ENCODE measurements around the gene ANKRD13A. TPM values are rescaled to one million over a fixed set of nuclear protein-coding genes. Genes with fewer than 3 reads are reported as not detected.
"Not testable (repeated sequence)": the region's sequence is repeated elsewhere in the genome, so short reads cannot be mapped to it uniquely, and the experiment has no call there.

The ANKRD13A gene
- total RNA-seq, 1 experiment from 2014 or later: 291 TPM

- no peak for DNase-seq (ENCODE audit: low read depth)
Measured at GRCh38 chr12:109983432-109984142, 15.6 kb upstream of the ANKRD13A start.

GRCh38 chr12:109986236-109986635 lies 13.0 kb upstream of the ANKRD13A start:
- not testable (repeated sequence) for DNase-seq (ENCODE audit: low read depth)

- no peak for DNase-seq (ENCODE audit: low read depth)
Measured at GRCh38 chr12:109987615-109988014, 11.6 kb upstream of the ANKRD13A start.

DNA sequence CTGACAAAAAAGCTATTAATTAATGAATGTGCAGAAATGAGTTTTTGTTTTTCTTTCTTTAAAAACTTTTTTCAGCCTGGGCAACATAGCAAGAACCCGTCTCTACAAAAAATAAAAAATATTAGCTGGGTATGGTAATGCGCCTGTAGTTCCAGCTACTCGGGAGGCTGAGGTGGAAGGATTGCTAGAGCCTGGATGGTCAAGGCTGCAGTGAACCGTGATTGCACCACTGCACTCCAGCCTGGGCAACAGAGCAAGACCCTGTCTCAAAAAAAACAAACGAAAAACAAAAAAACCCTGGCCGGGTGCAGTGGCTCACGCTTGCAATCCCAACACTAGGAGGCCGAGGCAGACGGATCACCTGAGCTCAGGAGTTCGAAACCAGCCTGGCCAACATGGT lies 11.0 kb upstream of the ANKRD13A start:
- DNase-seq (ENCODE audit: low read depth): no peak

GRCh38 chr12:109988903-109989302 lies 10.3 kb upstream of the ANKRD13A start:
- DNase-seq (ENCODE audit: low read depth): no peak

- DNase-seq (ENCODE audit: low read depth): no peak
Measured at GRCh38 chr12:109989380-109989779, 9.8 kb upstream of the ANKRD13A start.

GRCh38 chr12:109991586-109991985 lies 7.6 kb upstream of the ANKRD13A start:
- no peak for DNase-seq (ENCODE audit: low read depth)

DNA sequence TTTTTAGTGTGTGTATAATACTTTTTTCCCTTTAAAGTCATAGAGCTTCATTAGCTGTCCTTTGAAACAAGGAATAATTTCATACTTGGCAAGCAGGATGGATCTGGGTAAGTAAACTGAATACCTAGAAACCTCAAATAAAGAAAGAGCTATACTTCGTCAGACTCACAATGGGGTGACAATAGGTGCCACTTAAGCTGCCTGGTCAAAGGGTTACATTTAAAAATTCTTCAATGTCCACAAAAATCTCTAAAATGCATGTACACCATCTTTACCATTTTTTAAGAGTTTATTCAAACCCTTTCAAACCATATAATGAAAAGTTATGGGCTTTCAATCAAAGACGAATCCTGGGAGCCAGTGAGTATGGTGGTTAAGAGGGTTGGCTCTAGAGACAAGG lies 6.1 kb upstream of the ANKRD13A start:
- no peak for DNase-seq (ENCODE audit: low read depth)

- no peak for DNase-seq (ENCODE audit: low read depth)
Measured at GRCh38 chr12:109994401-109995175, 4.6 kb upstream of the ANKRD13A start.

GRCh38 chr12:109995361-109995685 lies 3.9 kb upstream of the ANKRD13A start:
- no peak for DNase-seq (ENCODE audit: low read depth)

DNA sequence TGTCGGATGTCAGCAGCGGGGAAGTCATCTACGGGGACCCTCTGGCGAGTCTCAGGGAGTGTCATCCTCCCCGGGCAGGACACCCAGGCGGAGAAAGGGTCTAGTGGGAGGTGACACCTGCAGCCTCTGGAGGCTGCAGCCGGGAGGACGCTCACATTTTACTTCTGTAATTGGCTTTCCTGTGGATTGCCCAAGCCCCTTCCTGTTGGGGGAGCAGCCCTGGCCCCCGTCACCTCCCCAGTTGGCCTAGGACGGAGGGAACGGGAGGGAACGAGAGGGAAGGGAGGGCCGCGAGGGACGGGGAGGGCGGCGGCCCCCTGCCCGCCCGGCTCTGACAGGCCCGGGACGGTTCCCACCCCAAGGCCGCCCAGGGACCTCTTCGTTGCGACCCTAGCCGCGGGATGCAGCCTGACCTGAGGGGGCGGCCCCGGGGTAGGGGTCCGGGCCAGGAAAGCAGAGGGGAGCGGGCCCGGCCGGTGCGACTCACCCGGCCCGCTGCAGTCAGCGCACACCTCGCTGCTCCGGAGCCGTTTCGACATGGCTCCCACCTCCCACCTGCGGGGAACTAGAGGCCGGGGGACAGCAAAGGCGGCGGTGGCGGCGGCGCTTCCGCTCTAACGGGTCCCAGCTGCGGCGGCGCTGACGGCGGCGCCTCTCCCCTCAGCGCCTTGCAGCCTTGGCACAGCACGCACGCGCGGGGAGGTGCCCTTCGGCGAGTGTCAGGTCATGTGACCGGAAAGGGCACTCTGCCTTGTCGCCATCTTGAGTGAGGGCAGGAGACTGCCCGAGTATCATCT lies 3.3 kb upstream of the ANKRD13A start, which contains the start of gene GIT2:
Gene GIT2 (minus strand): TSS at position 683 of the 797 bp plus-strand sequence. CDS start 144 bp downstream, at position 539.
- DNase-seq (ENCODE audit: low read depth): peak; percentile 90

DNA sequence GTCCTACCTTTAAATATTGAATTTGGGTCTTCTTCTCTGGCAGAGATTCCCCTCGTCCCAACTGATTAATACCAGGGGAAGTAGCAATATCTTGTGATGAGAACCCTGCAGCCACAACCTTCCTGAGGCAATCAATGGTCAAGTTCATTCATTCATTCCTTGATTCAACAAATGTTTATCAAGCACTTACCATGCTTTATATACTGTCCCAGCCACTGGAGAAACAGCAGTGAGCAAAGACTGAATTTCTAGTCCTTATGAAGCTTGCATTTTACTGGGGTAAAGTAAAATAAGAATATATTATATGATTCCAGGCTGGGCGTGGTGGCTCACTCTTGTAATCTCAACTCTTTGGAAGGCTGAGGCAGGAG lies 2.8 kb upstream of the ANKRD13A start:
- DNase-seq (ENCODE audit: low read depth): no peak

- no peak for DNase-seq (ENCODE audit: low read depth)
Measured at GRCh38 chr12:109997393-109997792, 1.8 kb upstream of the ANKRD13A start.

DNA sequence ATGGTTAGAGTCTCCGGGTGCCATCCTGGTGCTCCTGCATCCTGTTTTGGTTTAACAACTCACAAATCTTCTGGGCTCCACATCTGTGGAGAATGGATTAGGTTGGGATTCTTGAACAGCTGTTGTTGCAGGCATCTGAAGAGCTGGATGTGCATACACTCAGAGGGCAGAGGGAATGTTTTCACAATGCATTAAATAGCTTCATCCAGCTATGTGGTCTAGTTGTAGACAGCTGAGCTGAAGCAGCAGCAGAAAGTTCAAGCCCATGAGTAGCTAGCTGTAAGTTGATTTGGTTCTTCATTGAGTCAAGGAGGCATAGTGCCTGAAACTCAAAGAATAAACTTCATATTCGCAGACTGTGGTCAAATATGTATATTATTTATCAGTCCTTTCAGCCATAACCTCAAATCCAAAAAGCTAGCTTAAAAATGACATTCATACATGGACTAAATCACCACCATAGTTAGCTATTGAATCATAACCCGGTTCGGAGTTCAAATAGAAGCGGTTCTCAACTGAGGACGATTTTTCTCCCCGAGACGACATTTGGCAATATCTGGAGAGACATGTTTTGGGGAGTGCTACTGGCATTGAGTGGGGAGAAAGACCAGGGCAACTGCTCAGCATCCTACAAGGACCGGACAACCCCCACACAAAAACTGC lies 858 bp upstream of the ANKRD13A start:
- no peak for DNase-seq (ENCODE audit: low read depth)

GRCh38 chr12:109999649-109999971 lies 380 bp downstream of the ANKRD13A start:
- no peak for DNase-seq (ENCODE audit: low read depth)

DNA sequence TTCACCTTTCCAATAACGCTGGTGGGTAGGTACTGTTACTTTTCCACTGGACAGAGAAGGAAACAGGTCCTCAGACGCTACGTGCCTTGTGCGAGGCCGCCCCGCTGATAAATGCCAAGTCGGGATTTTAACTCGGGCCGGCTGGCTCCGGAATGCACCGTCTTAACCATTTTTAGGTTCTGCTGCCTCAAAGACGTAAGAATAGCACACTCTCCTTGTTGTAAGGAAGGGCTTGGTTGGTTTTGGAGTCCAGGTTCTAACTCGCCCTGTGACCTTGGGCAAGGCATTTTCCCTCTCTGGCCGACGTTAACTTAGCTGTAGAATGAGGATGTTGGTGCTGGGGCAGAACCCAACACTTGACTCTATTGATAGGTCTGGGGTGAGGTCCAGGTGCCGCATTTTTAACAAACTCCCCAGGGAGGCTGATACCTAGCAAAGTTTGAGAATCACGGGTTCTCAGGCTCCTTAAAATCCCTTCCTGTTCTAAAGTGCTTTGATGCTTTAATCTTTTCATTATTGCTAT lies 814 bp downstream of the ANKRD13A start:
- DNase-seq (ENCODE audit: low read depth): peak; percentile 46

DNA sequence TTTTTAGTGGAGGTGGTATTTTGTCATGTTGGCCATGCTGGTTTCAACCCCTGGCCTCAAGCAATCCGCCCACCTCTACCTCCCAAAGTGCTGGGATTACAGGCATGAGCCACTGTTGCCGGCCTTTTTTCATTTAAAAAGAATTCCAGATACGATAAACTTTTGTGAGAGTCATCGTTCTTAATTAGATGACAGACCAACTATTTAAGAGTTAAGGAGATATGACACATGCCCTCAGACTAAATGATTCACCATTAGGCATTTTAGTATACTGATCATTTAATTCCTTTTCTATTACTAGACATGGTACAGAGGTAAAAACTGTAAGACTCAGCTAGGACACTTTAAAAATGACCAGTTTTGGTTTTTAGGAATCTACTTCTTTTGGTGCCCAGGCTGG lies 2.4 kb downstream of the ANKRD13A start:
- DNase-seq (ENCODE audit: low read depth): peak; percentile 93

DNA sequence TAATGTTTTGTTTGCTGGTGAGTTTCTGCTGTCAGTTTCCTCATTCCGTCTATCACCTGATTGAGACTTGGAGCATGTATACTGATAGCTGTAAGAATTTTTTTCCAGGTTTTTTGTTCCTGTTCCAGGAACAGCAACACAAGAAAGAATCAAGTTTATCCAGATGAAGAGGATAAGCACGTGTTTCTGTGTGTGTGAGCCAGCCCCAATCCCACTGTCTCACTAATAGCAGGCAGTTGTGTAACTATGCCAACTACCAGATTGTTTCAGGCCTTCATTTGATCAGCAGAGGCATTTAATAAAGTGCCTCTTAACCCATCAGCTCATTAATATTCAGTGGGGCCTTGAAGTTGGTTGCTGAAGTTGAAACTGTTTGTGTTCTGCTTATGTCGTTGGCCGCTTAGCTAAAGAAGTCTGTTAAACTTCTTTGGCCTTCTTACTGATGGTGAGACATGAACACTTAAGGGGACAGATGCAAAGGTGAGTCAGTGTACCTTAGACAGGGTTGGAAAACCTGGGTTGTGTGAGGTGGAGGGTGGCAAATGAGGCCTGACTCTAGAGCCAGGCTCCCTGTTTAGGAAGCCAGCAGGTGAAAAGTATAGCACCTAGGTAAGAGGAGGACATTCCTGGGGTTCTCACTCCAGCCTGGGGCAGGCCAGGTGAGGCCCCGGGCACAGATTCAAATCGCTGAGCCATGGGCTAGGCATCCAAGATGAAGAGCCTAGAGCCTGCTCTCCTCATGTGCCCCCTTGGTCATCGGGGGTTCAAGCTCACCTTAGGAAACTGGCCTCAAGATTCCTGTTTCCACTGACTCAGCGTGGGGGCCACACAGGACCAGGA lies 3.7 kb downstream of the ANKRD13A start:
- DNase-seq (ENCODE audit: low read depth): peak; percentile 50

GRCh38 chr12:110004598-110004997 lies 5.4 kb downstream of the ANKRD13A start:
- no peak for DNase-seq (ENCODE audit: low read depth)

DNA sequence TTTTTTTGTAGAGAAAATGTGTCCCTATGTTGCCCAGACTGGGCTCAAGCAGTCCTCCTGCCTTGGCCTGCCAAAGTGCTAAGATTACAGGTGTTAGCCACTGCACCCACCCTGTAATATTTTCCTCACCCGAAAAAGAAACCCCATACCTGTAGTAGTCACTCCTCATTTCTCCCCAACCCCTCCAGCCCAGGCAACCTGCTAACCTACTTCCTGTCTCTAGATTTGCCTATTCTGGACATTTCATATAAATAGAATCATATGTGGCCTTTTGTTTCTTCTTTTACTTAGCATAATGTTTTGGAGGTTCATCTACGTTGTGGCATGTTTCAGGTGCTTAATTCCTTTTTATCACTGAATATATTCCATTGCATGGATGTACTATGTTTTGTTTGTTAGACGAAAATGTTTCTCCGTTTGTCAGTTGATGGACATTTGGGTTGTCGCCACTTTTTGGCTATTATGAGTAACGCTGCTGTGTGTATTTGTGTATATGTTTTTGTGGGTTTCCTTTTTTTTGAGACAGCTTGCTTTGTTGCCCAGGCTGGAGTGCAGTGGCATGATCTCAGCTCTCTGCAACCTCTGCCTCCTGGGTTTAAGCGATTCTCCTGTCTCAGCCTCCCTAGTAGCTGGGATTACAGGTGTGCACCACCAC lies 6.2 kb downstream of the ANKRD13A start:
- no peak for DNase-seq (ENCODE audit: low read depth)
